GM19467 (cell line): ENCODE data around the gene IFNK.

Source experiments
- ATAC-seq: cut with Tn5 transposase; IDR thresholded peaks from one replicate; pipeline ENCODE4 v1.9.1; 2021; ENCODE audit warnings: mild to moderate bottlenecking, moderate library complexity; ENCODE audit not compliant: unreplicated experiment

The IFNK gene

GRCh38 chr9:27537027-27537435 lies 12.9 kb downstream of the IFNK start:
- no peak for ATAC-seq

GRCh38 chr9:27537756-27538155 lies 13.7 kb downstream of the IFNK start:
- no peak for ATAC-seq

- peak; percentile 45 for ATAC-seq
Observed at GRCh38 chr9:27538647-27539046, 14.6 kb downstream of the IFNK start.

- no peak for ATAC-seq
Observed at GRCh38 chr9:27539479-27540441, 15.7 kb downstream of the IFNK start.

- no peak for ATAC-seq
Observed at GRCh38 chr9:27540502-27540901, 16.4 kb downstream of the IFNK start.

- no peak for ATAC-seq
Observed at GRCh38 chr9:27541740-27542139, 17.6 kb downstream of the IFNK start.

GRCh38 chr9:27542508-27542907 lies 18.4 kb downstream of the IFNK start:
- ATAC-seq, result no peak

GRCh38 chr9:27545471-27545870 lies 21.4 kb downstream of the IFNK start:
- no peak for ATAC-seq

GRCh38 chr9:27548055-27548741 lies 24.1 kb downstream of the IFNK start:
- no peak for ATAC-seq

- ATAC-seq, result no peak
Observed at GRCh38 chr9:27549196-27549755, 25.2 kb downstream of the IFNK start.

- no peak for ATAC-seq
Observed at GRCh38 chr9:27554712-27555111, 30.6 kb downstream of the IFNK start.

GRCh38 chr9:27556470-27556869 lies 32.4 kb downstream of the IFNK start:
- no peak for ATAC-seq

- no peak for ATAC-seq
Observed at GRCh38 chr9:27558307-27558706, 34.2 kb downstream of the IFNK start.

GRCh38 chr9:27560457-27560856 lies 36.4 kb downstream of the IFNK start:
- ATAC-seq, result no peak

GRCh38 chr9:27561685-27562084 lies 37.6 kb downstream of the IFNK start:
- no peak for ATAC-seq

GRCh38 chr9:27563738-27564430 lies 39.8 kb downstream of the IFNK start:
- ATAC-seq, result no peak

- ATAC-seq, result no peak
Observed at GRCh38 chr9:27564670-27565069, 40.6 kb downstream of the IFNK start.

GRCh38 chr9:27565696-27566095 lies 41.6 kb downstream of the IFNK start:
- no peak for ATAC-seq

- no peak for ATAC-seq
Observed at GRCh38 chr9:27566118-27566517, 42.0 kb downstream of the IFNK start.

- ATAC-seq, result no peak
Observed at GRCh38 chr9:27569406-27569805, 45.3 kb downstream of the IFNK start.

- no peak for ATAC-seq
Observed at GRCh38 chr9:27571011-27571410, 46.9 kb downstream of the IFNK start.
